ENCODE measurements around the gene CBR3.

- no peak for TF ChIP-seq GATA3 (IDR thresholded peaks at IDR 0.05; ENCODE audit: low read depth, low read length)
- TF ChIP-seq GATA2 (IDR thresholded peaks at IDR 0.05; ENCODE audit: low read depth, low read length) = no peak
These were observed 6.9 kb upstream of the CBR3 start for GRCh38 chr21:36127977-36128376.

Data from SH-SY5Y (cell line).